HG03095 (cell line): ENCODE data around the gene GRK1.

Experiments
- ATAC-seq: cut with Tn5 transposase; IDR thresholded peaks from one replicate; pipeline ENCODE4 v1.9.1; 2021; ENCODE audit warnings: moderate library complexity; ENCODE audit not compliant: unreplicated experiment

The GRK1 gene

GRCh38 chr13:113647351-113648215, 19.4 kb upstream of the GRK1 start:
- no peak for ATAC-seq

GRCh38 chr13:113648216-113648610, 18.8 kb upstream of the GRK1 start:
- no peak for ATAC-seq

- no peak for ATAC-seq
Measured at GRCh38 chr13:113649212-113649611, 17.8 kb upstream of the GRK1 start.

- ATAC-seq = no peak
Measured at GRCh38 chr13:113650275-113650674, 16.7 kb upstream of the GRK1 start.

GRCh38 chr13:113650731-113651148, 16.3 kb upstream of the GRK1 start:
- ATAC-seq = no peak

GRCh38 chr13:113651511-113652403, 15.3 kb upstream of the GRK1 start:
- no peak for ATAC-seq

GRCh38 chr13:113652404-113653263, 14.4 kb upstream of the GRK1 start:
- no peak for ATAC-seq

GRCh38 chr13:113653264-113654174, 13.5 kb upstream of the GRK1 start:
- ATAC-seq = no peak

- ATAC-seq = no peak
Measured at GRCh38 chr13:113654175-113654560, 12.9 kb upstream of the GRK1 start.

GRCh38 chr13:113654591-113655345, 12.3 kb upstream of the GRK1 start:
- no peak for ATAC-seq

- ATAC-seq = no peak
Measured at GRCh38 chr13:113655346-113656002, 11.5 kb upstream of the GRK1 start.

GRCh38 chr13:113656003-113656588, 10.9 kb upstream of the GRK1 start:
- ATAC-seq = no peak

- no peak for ATAC-seq
Measured at GRCh38 chr13:113656831-113657671, 10.0 kb upstream of the GRK1 start.

GRCh38 chr13:113657851-113658741, 8.9 kb upstream of the GRK1 start, which contains the start of gene ATP4B:
ATP4B (minus strand) TSS chr13:113658198; CDS start chr13:113658144, 54 bp downstream.
- no peak for ATAC-seq

- ATAC-seq = no peak
Measured at GRCh38 chr13:113658836-113659235, 8.2 kb upstream of the GRK1 start.

- no peak for ATAC-seq
Measured at GRCh38 chr13:113659337-113659736, 7.7 kb upstream of the GRK1 start.
